ENCODE measurements around the gene IL27RA. TPM values are rescaled to one million over a fixed set of nuclear protein-coding genes. Genes with fewer than 3 reads are reported as not detected.
"Not testable (repeated sequence)": the region's sequence is repeated elsewhere in the genome, so short reads cannot be mapped to it uniquely, and the experiment has no call there.

Gene IL27RA
- total RNA-seq, 1 experiment from 2014 or later = 13.6 TPM

DNA sequence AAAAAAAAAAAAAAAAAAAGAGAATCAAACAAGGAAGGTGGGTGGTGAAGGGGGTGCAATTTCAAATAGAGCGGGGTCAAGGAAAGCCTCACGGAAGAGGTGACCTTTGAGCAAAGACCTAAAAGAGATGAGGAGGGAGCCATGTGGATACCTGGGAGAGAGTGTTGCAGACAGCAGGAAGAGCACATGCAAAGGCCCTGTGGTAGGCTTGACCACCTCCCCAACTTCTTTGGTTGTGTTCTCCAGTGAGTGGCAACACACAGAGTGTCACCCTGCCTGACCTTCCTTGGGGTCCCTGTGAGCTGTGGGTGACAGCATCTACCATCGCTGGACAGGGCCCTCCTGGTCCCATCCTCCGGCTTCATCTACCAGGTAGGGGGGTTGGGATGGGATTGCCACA is 18.9 kb downstream of the IL27RA start:
- no peaks in the 10 kb centered on the region for H3K4me1 Mint-ChIP-seq
- TF ChIP-seq, protein P1, sequence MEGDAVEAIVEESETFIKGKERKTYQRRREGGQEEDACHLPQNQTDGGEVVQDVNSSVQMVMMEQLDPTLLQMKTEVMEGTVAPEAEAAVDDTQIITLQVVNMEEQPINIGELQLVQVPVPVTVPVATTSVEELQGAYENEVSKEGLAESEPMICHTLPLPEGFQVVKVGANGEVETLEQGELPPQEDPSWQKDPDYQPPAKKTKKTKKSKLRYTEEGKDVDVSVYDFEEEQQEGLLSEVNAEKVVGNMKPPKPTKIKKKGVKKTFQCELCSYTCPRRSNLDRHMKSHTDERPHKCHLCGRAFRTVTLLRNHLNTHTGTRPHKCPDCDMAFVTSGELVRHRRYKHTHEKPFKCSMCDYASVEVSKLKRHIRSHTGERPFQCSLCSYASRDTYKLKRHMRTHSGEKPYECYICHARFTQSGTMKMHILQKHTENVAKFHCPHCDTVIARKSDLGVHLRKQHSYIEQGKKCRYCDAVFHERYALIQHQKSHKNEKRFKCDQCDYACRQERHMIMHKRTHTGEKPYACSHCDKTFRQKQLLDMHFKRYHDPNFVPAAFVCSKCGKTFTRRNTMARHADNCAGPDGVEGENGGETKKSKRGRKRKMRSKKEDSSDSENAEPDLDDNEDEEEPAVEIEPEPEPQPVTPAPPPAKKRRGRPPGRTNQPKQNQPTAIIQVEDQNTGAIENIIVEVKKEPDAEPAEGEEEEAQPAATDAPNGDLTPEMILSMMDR (conservative IDR thresholded peaks at IDR 0.05) = no peak
- no peaks in the 10 kb centered on the region for H3K4me1 ChIP-seq (ENCODE audit: insufficient read depth, low read length)
- H2AK5ac ChIP-seq (ENCODE audit: insufficient read length, low read length) = no peak overlapping the region
- H3T11ph ChIP-seq (ENCODE audit: low read length) = no peak overlapping the region
- no peak overlapping the region for H2BK15ac ChIP-seq (ENCODE audit: low read depth, low read length)
- H3K4ac ChIP-seq (ENCODE audit: low read depth, low read length) = no peak overlapping the region
- DNase-seq = no peak
- H3K56ac ChIP-seq (ENCODE audit: insufficient read length, low read depth, low read length) = no peak overlapping the region
- no peak overlapping the region for H4K91ac ChIP-seq (ENCODE audit: insufficient read length, low read depth, low read length)
- no peak overlapping the region for H2BK120ac ChIP-seq (ENCODE audit: low read depth, low read length, poor library complexity, severe bottlenecking)
- H3K27me3 ChIP-seq (ENCODE audit: insufficient read depth, low read length) = no peaks in the 10 kb centered on the region
- no peak overlapping the region for H3K14ac ChIP-seq (ENCODE audit: insufficient read depth, low read length)
- H3K9me3 ChIP-seq (ENCODE audit: control insufficient read depth, low read depth, low read length) = no peaks in the 10 kb centered on the region
- H4K20me1 ChIP-seq (ENCODE audit: control insufficient read depth, insufficient read depth, insufficient read length) = no peaks in the 10 kb centered on the region
- no peak overlapping the region for H3K9ac ChIP-seq (ENCODE audit: extremely low read depth, insufficient read length, low read length)
- no peak overlapping the region for H2BK5ac ChIP-seq (ENCODE audit: insufficient read length, low read length)
- H3K23me2 ChIP-seq (ENCODE audit: insufficient read length, low read depth, low read length, poor library complexity, severe bottlenecking) = no peaks in the 10 kb centered on the region
- no peak overlapping the region for H3K4me2 ChIP-seq (ENCODE audit: insufficient read depth, insufficient read length, low read length)
- H3K27ac ChIP-seq (ENCODE audit: insufficient read length, low read depth, low read length) = no peak overlapping the region
- H2BK12ac ChIP-seq (ENCODE audit: insufficient read length, low read depth, low read length) = no peak overlapping the region
- H3K79me1 ChIP-seq (ENCODE audit: insufficient read depth, low read depth, low read length, poor library complexity, severe bottlenecking) = no peaks in the 10 kb centered on the region
- peaks cover 3 to 7% of the 10 kb centered on the region in 2 experiments; a peak in 3 of 5 replicates for H3K9me3 Mint-ChIP-seq
- H4K5ac ChIP-seq (ENCODE audit: insufficient read length, low read depth, low read length) = no peak overlapping the region
- H3K79me2 ChIP-seq (ENCODE audit: insufficient read depth, low read length) = no peaks in the 10 kb centered on the region
- H2BK20ac ChIP-seq (ENCODE audit: low read depth, low read length, poor library complexity, severe bottlenecking) = no peak overlapping the region
- no peak overlapping the region for H3K27ac Mint-ChIP-seq
- H4K8ac ChIP-seq (replicated peaks; ENCODE audit: insufficient read length, low read depth, low read length) = no peak overlapping the region
- H3K36me3 Mint-ChIP-seq (ENCODE audit: insufficient read depth in 1 of 3, low read depth in 3 of 3) = peaks cover 21 to 37% (median 25%) of the 10 kb centered on the region in 3 experiments
- H3K27me3 Mint-ChIP-seq (ENCODE audit: low read depth) = peaks cover 2% of the 10 kb centered on the region
- H3K23ac ChIP-seq (ENCODE audit: insufficient read length, low read depth, low read length) = no peak overlapping the region
- no peak overlapping the region for H3K4me3 Mint-ChIP-seq
- no peak overlapping the region for H3K18ac ChIP-seq (ENCODE audit: insufficient read length, low read depth, low read length)
- H2AFZ ChIP-seq (ENCODE audit: low read length) = no peak overlapping the region
- WGBS (ENCODE audit: extremely low coverage, insufficient read length, low lambda C conversion rate) = no CpG with 5 or more reads among the region's 4 CpGs

DNA sequence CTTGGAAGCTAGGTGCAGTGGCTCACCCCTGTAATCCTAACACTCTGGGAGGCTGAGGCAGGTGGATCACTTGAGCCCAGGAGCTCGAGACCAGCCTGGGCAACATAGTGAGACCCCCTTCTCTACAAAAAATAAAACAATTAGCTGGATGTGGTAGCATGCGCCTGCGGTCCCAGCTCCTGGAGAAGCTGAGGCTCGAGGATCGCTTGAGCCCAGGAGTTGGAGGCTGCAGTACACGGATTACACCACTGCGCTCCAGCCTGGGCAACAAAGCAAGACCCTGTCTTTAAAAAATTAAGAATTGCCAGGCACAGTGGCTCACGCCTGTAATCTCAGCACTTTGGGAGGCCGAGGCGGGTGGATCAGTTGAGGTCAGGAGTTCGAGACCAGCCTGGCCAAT is 19.4 kb downstream of the IL27RA start:
- not testable (repeated sequence) for H2BK20ac ChIP-seq (ENCODE audit: low read depth, low read length, poor library complexity, severe bottlenecking); DNase-seq; H3K27me3 ChIP-seq (ENCODE audit: insufficient read depth, low read length); H3K56ac ChIP-seq (ENCODE audit: insufficient read length, low read depth, low read length); H2BK5ac ChIP-seq (ENCODE audit: insufficient read length, low read length); H4K91ac ChIP-seq (ENCODE audit: insufficient read length, low read depth, low read length); H2AK5ac ChIP-seq (ENCODE audit: insufficient read length, low read length); H3K4me1 ChIP-seq (ENCODE audit: insufficient read depth, low read length); H4K5ac ChIP-seq (ENCODE audit: insufficient read length, low read depth, low read length); H3K27ac ChIP-seq (ENCODE audit: insufficient read length, low read depth, low read length); H2BK12ac ChIP-seq (ENCODE audit: insufficient read length, low read depth, low read length); H4K20me1 ChIP-seq (ENCODE audit: control insufficient read depth, insufficient read depth, insufficient read length); H2BK120ac ChIP-seq (ENCODE audit: low read depth, low read length, poor library complexity, severe bottlenecking); H3K4me3 Mint-ChIP-seq; H3K4ac ChIP-seq (ENCODE audit: low read depth, low read length); H2AFZ ChIP-seq (ENCODE audit: low read length); H3K18ac ChIP-seq (ENCODE audit: insufficient read length, low read depth, low read length); H2BK15ac ChIP-seq (ENCODE audit: low read depth, low read length); H3K79me1 ChIP-seq (ENCODE audit: insufficient read depth, low read depth, low read length, poor library complexity, severe bottlenecking); H3T11ph ChIP-seq (ENCODE audit: low read length); H3K23me2 ChIP-seq (ENCODE audit: insufficient read length, low read depth, low read length, poor library complexity, severe bottlenecking); H3K9me3 ChIP-seq (ENCODE audit: control insufficient read depth, low read depth, low read length); H3K23ac ChIP-seq (ENCODE audit: insufficient read length, low read depth, low read length); H3K27ac Mint-ChIP-seq; H3K27me3 Mint-ChIP-seq (ENCODE audit: low read depth); H3K9ac ChIP-seq (ENCODE audit: extremely low read depth, insufficient read length, low read length); H3K79me2 ChIP-seq (ENCODE audit: insufficient read depth, low read length); H3K9me3 Mint-ChIP-seq; H3K14ac ChIP-seq (ENCODE audit: insufficient read depth, low read length); H4K8ac ChIP-seq (replicated peaks; ENCODE audit: insufficient read length, low read depth, low read length); H3K4me1 Mint-ChIP-seq; H3K4me2 ChIP-seq (ENCODE audit: insufficient read depth, insufficient read length, low read length)
- no CpG with 5 or more reads among the region's 11 CpGs for WGBS (ENCODE audit: extremely low coverage, insufficient read length, low lambda C conversion rate)
- peaks cover 21 to 35% (median 25%) of the 10 kb centered on the region in 3 experiments for H3K36me3 Mint-ChIP-seq (ENCODE audit: insufficient read depth in 1 of 3, low read depth in 3 of 3)
